Raji (cell line): ENCODE data around the gene SCN1B.

ENCODE experiments used
- POLR2A ChIP-seq: IDR thresholded peaks from 2 replicates; pipeline ENCODE4 v1.6.1; 2011; ENCODE audit warnings: low read depth, low read length, control low read depth; ENCODE audit not compliant: insufficient read depth

The SCN1B gene

GRCh38 chr19:35030257-35031071 lies at the start of gene SCN1B:
Gene SCN1B, plus strand, starts transcription at chr19:35030470. Its CDS starts 351 bp downstream, at chr19:35030821.
- no peak for TF ChIP-seq POLR2A

DNA sequence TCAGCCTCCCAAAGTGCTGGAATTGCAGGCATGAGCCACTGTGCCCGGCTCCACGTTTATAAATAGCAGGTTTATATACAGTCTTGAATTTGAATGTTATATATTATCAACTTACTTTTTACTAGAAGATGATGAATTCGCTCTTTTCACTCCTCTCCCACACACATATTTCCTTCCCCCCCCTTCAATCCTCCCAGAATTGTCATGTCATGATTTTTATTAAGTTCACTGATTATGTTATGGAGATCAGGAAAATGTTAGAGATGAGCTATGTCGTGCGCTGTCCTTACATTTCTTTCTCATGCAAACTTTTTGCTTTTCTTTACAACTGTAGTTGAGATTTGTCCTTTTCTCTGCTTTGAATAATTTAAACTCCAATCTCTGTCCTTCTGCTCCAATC lies 48.0 kb upstream of the SCN1B start:
- no peak for TF ChIP-seq POLR2A

- TF ChIP-seq POLR2A, result no peak
Observed at GRCh38 chr19:34983786-34984185, 46.5 kb upstream of the SCN1B start.

DNA sequence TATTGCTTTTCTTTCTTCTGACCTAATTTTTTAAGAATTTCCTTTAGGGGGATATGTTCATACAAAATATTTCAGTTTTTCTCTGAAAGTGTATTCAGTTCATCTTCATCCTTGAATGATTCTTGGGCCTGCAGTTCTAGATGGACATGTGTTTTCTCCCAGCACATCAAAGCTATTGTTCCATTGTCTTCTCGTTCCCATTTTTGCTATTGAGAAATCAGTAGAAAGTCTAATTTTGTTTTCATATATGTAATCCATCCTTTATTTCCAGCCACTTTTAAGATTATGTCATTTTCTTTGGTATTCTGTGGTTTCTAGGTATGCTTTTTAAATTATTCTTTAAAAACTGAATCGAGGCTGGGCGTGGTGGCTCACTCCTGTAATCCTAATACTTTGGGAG lies 46.0 kb upstream of the SCN1B start:
- TF ChIP-seq POLR2A, result no peak

GRCh38 chr19:34985249-34986022 lies 44.8 kb upstream of the SCN1B start:
- TF ChIP-seq POLR2A, result no peak

GRCh38 chr19:34988119-34988518 lies 42.2 kb upstream of the SCN1B start:
- no peak for TF ChIP-seq POLR2A

DNA sequence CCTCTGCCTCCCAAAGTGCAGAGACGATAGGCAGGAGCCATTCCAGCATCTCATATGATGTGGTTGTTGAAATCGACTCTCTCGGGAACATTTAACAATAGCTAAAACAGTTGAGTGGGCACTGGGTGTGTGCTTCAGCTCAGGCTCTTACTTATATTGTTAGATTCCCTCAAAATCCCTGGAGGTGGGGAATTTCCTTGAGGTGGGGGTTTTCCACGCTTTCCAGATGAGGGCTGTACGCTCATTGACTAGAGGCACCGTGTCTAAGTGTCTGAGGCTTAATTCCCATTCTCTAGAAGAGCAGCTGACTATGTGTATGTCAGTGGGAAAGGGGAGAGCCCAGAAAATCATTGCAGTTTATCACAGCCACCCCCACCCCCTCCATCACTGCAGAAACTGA lies 41.0 kb upstream of the SCN1B start:
- no peak for TF ChIP-seq POLR2A

DNA sequence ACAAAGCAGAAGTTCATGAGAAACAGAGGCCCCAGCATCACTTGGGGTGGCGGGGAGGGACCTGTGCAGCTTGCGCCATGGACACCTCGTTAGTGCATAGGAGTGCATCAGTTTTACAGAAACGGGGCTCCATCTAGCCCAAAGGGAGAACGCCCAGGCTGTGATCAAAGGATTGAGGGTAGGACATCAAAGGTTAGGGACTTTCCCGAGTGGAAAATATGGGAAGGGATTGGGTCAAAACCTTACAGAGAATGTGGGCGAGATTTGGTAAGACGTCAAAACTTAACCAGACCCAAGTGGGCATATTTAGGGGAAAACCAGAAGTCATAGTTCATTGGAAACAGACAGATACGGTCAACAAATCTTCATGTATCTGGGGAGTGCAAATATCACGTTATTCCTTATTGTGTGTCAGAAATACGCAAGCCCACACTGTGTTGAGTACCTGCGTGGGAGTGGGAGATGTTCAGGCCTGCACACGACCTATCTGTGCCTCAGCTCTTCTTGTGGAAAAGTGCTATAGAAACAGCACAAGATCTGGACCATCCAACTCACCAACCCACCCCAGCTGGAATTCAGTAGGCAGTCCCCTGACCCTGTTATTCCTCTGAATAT lies 39.6 kb upstream of the SCN1B start:
- TF ChIP-seq POLR2A, result no peak

DNA sequence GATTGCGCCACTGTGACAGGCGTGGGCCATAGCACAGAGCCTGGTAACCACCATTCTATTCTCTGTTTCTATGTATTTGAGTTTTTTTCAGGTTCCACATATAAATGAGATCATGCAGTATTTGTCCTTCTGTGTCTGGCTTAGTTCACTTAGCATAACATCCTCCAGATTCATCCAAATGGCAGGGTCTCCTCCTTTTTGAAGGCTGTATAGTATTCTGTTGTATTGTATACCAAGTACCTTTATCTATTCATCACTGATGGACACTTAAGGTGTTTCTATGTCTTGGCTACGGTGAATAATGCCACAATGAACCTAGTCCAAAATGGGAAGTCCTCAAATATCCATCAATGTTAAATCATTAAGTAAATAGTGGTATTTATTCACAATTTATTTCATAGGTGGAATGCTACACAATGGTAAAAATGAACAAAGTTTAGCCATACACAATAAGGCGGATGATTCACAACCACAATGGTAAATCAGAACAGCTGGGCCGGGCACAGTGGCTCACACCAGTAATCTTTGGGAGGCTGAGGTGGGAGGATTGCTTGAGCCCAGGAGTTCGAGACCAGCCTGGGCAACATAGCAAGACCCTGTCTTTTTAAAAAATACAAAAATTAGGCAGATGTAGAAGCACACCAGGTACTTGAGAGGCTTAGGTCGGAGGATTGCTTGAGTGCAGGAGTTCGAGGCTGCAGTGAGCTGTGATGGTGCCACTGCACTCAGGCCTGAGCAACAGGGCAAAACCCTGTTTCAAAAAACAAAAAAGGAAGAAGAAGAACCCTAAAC lies 38.5 kb upstream of the SCN1B start:
- no peak for TF ChIP-seq POLR2A

GRCh38 chr19:34994286-34994642 lies 36.0 kb upstream of the SCN1B start:
- TF ChIP-seq POLR2A, result no peak

DNA sequence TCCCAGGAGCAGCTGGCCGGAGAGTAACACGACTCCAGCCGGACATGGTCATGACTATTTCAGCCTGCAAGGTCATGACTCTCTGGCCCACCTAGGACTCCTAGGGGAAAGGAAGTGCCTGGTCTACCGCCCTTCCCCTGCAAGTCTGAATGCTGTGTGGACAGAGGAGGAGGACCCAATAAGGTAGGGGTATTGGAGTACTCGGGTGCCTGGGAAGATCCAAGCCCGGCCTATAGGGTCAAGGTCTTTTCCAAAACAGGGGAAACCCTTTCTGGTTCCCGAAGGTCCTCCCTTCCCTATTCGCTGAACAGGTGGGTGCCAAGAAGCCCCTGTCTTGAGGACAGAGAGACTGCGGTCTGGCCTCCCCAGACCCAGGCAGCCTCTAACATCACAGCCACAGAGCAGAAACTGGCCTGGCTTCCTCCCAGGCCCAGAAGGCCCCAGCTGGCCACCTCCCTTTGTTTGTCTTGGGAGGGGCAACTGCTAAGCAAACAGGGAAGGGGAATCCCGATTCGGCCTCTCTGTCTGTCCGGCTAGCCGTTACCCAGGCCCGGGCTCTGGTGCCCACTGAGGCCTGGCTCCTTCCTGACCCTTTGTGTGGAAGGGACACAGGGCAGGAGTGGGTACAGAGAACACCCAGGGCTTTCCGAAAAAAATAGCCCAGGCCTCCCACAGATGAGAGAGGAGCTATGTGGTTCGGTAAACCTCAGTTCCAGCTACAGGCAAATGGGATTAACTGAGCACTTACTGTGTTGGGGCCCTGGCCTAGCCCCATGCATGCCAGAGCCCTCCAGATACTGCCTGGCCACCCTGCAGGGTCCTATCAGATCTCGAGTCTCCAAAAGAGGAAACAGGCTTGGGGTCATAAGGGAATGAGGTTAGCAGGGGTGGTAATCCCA lies 35.4 kb upstream of the SCN1B start:
- no peak for TF ChIP-seq POLR2A

DNA sequence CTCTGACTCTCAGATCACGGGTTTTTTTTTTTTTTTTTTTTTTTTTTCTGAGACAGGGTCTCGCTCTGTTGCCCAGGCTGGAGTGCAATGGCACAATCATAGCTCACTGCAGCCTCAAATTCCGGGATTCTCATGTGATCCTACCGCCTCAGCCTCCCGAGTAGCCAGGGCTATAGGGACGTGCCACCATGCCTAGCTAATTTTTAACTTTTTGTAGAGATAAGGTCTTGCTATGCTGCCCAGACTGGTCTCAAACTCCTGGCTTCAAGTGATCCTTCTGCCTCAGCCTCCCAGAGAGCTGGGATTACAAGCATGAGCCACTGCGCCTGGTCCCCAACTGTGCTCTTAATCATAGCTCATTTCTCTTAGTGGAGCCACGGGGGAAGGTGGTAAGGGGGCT lies 34.7 kb upstream of the SCN1B start:
- no peak for TF ChIP-seq POLR2A

GRCh38 chr19:34997071-34997617 lies 33.1 kb upstream of the SCN1B start:
- no peak for TF ChIP-seq POLR2A
